Gastrocnemius medialis (tissue), 4 donors: ENCODE measurements around the gene CLIP4.

Experiments
- CTCF ChIP-seq, 5 experiments: fragments of 450-650 bp in 3 of 5; fragments of 200-600 bp in 2 of 5; sonication (generic) in 2 of 5; IDR thresholded peaks in 4 of 5; conservative IDR thresholded peaks in 1 of 5; 1 replicate in 4 of 5; 2 replicates in 1 of 5; pipeline ENCODE4 v1.5.1; 2016 to 2019; ENCODE audit warnings: antibody characterized with exemption in 5 of 5, mild to moderate bottlenecking in 3 of 5, moderate library complexity in 3 of 5
- POLR2A ChIP-seq, 2 donors: fragments of 450-650 bp; IDR thresholded peaks; one replicate each; pipeline ENCODE4 v1.6.1; 2017; ENCODE audit warnings: antibody characterized with exemption in 2 of 2, mild to moderate bottlenecking in 2 of 2, moderate library complexity in 2 of 2

DNA sequence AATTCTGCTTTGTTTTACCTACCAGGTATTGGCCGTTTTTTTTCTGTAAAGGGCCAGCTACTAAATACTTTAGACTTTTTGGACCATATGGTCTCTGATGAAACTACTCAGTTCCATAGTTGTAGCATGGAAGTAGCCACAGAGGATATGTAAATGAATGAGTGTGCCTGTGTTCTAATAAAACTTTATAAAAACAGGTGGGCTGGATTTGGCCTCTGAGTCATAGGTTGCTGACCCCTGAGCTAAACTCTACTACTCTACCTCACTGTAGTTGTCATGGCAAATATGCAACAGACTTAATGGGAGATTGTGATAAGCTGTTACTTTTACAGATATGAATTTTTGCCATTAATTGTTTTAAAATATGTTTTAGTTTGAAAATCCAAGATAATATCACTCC, 19.7 kb downstream of the CLIP4 start:
- TF ChIP-seq POLR2A (IDR thresholded peaks at IDR 0.05) (no peak), CTCF (IDR thresholded peaks at IDR 0.05 in 4 of 5, conservative IDR thresholded peaks at IDR 0.05 in 1 of 5) (no peak)
